Choroid plexus epithelial cell (primary cell): ENCODE measurements around the gene GPSM3.

Source experiments
- DNase-seq: peaks from one replicate; pipeline ENCODE4 v3.0.0-alpha.2; 2010; ENCODE audit warnings: low read depth
- H3K4me3 ChIP-seq: 2 replicates; pipeline ENCODE4 v1.5.1; 2011; ENCODE audit warnings: low read depth, mild to moderate bottlenecking, control low read depth, low read length, moderate library complexity
- TF ChIP-seq, protein P1 (sequence below): conservative IDR thresholded peaks from 2 replicates; pipeline ENCODE4 v1.5.1; 2011; ENCODE audit warnings: low read depth, mild to moderate bottlenecking, control low read depth, inconsistent platforms, low read length, moderate library complexity

GPSM3 gene

DNA sequence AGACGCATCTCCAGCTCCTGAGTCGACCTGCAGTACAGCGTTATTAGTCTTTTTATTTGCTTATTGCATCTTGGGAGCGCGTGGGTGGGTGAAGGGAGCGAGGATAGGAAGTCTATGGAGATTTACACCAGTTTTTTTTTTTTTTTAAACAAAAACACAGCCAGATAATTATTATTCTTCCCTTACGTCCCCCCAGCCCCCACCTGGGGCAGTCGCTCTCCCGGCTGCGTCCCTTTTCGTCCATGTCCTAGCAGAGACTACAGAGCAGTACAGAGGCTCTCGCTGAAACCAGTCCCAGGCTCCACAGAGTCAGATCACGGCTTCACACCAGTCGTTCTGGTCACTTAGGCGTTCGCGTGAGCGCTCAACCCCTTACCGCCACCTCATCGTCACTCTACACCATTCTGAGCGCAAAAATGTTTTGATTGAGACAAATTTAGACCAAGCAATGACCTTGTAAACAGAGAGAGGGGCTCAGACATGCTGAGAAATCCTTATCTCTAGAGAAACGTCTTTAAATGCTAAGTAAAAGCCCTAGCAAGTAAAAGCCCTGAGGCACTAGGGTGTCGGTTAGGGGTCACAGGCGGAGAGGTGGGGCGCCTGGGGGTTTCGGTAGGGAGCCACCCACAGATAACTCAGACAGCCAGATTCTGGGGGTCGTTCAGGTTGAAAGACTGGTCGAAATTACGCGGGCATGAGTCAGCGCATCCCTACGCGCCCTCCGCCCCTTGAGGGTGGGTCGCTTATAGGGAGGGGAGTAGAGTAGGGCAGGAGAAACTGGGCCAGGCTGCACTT is 39.5 kb downstream of the GPSM3 start:
- H3K4me3 ChIP-seq = peak overlapping the region; percentile 96
- TF ChIP-seq, protein P1, sequence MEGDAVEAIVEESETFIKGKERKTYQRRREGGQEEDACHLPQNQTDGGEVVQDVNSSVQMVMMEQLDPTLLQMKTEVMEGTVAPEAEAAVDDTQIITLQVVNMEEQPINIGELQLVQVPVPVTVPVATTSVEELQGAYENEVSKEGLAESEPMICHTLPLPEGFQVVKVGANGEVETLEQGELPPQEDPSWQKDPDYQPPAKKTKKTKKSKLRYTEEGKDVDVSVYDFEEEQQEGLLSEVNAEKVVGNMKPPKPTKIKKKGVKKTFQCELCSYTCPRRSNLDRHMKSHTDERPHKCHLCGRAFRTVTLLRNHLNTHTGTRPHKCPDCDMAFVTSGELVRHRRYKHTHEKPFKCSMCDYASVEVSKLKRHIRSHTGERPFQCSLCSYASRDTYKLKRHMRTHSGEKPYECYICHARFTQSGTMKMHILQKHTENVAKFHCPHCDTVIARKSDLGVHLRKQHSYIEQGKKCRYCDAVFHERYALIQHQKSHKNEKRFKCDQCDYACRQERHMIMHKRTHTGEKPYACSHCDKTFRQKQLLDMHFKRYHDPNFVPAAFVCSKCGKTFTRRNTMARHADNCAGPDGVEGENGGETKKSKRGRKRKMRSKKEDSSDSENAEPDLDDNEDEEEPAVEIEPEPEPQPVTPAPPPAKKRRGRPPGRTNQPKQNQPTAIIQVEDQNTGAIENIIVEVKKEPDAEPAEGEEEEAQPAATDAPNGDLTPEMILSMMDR = no peak
- peak; percentile 48 for DNase-seq

DNA sequence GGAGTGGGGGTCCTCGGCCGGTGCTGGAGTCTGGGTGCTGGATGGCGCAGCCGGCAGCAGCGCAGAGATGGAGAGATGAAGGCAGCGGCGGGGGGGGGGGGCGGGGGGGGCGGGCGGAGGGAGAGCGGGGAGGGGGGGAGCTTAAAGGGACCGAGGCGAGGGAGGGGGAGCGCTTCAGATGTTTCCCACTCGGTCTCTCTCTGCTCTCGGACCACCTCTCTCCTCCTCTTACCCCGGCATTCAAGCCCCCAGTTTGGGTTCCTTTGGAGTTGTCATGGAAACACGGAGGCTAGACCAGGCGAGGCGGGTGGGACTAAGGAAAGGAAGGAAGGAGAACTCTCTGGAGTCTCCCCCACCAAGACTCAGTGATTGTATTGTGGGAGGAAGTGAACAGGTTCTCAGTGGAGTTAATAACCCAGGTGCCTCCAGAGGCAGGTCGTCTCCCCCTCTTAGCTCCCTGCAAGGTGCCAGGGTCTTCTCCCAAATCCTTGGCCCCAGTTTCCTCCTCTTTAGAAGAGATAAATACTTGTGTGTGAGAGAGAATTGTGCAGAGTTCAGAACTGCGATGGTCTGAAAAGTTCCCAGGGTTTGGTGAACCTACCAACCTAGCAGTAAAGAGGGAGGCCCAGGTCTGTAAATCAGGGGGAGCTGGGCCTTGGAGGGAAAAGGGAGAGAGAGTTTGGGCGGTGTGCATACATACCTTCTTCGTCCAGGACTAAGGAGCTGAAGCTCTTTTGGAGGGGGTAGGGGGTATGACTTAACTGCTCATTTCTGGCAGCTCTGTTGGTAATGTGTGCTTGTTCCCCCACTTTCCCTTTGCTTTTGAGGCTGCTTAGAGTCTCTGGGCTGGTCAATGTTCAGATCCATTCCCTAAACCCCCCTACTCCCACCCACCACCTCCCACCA is 40.3 kb downstream of the GPSM3 start, which contains the start of gene PRRT1:
PRRT1 (minus strand) TSS at position 77 of the 906 bp plus-strand sequence. CDS start 112 bp downstream, outside the sequence.
- TF ChIP-seq, protein P1 = no peak
- no peak for DNase-seq
- H3K4me3 ChIP-seq = peak within 1 kb of the TSS; percentile 96

DNA sequence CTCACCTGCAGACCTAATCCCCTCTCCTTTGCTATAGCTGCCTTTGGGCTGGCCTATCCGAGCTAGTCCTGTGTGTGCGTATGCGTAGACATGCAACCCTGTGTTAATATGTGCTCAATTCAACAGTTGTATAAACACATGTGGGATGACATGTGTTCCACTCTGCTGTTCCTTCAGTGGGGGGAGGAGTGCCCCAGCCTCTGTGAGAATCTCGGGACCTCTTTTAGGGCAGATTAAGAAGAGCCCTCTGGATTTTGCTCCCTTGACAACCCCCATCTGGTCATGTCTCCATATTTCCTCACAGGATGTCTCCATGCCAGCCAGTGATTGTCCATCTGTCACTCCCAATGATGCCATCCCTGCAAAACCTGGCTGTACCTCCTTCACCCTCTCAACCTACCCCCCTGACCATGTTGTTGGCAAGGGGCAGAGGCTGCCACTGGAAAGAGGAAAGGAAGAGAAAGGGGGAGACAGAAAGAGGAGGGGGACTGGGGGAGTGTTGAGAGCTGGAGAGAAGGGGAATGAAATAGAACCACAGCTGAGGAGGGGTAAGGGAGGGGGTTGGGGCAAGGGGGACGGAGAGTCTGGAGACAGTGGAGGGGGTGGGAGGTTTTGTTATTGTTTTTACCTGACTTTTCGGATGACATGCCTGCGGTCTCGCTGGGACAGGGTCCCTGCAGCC is 41.1 kb downstream of the GPSM3 start:
- H3K4me3 ChIP-seq = peak overlapping the region; percentile 48
- DNase-seq = no peak
- TF ChIP-seq, protein P1 = no peak

DNA sequence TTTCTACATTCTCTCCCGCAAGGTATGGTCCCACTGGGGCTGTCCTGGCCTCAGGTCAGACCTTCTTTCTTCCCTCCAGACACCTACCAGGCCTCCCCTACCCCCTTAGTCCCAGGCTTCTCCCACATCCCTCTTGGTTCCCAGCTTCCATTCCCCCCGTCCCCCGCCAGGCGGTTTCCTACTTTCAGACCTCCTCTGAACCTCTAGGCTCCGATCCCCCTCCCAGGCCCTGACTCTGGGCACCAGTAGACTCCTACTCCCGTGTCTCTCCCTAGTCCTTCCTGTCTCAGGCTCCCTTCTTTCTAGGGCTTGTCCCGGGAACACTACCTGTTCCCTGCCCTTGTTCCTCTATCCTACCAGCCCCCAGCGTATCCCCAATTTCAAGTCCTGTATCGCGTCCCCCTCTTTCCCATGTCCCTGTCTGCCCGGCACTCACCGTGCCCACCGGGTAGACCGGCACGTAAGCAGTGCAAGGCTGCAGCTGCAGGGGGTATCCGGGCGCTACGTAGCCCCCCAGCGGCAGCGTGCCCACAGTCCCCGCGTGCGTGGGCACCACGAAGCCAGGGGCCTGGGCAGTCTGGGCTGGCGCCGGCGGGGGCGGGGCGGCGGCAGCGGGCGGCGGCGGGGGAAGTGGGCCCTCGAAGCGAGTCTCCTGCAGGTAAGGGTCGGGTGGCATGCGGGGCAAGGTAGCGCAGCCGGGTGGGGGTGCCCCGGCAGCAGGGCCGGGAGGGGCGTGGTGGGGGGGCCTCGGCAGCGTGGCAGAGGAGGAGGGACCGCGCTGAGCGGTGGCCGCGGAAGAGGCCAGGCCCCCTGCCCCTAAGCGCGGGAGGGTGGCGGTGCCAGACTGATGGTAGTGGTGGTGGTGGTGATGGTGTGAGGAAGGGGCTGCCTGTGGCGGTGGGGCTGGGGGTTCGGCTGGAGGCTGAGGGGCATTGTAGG is 42.2 kb downstream of the GPSM3 start:
- TF ChIP-seq, protein P1 = no peak
- DNase-seq = no peak
- no peak overlapping the region for H3K4me3 ChIP-seq

DNA sequence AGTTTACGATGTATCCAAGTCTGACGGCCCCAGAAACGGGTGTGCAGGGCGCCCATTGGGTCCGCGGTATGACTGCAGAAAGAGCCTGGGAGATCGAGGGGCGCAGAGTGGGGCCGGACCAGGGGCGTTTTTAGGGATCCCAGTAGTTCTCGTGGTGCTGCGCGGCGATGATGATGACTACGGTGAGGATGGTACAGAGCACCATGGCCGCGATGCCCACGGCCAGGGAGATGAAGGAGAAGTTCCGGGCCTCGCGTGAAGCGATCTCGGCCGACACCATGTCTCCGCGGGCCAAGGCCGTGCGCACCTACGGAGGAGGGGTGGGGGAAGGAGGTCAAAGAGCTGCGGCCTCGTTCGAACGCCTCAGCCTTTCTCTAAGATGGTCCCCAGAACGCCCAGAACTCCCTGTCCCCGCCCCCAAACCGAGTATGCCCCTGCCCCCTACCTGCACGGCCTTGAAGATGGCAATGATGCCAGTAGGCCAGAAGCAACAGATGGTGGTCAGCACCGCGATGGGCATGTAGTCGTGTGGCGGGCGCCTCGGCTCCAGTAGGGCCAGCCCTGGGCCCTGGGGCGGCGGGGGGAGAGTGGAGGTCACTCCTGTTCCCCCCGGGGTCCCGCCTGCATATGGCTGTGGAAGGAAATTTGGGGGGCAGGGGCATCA is 43.2 kb downstream of the GPSM3 start:
- DNase-seq = no peak
- TF ChIP-seq, protein P1 = no peak
- H3K4me3 ChIP-seq = peak overlapping the region; percentile 47
